HEK293T (cell line): ENCODE data around the gene CCR5AS.

Experiments
- BHLHE40 ChIP-seq: fragments of 450-650 bp; IDR thresholded peaks from 2 replicates; pipeline ENCODE4 v1.6.1; 2016; ENCODE audit warnings: mild to moderate bottlenecking, moderate library complexity, borderline replicate concordance
- ELF4 ChIP-seq: fragments of 450-650 bp; IDR thresholded peaks from 2 replicates; pipeline ENCODE4 v1.6.1; 2017; ENCODE audit warnings: antibody characterized with exemption
- FOXA1 ChIP-seq: fragments of 450-650 bp; IDR thresholded peaks from 2 replicates; pipeline ENCODE4 v1.6.1; 2016; ENCODE audit warnings: mild to moderate bottlenecking
- SP1 ChIP-seq: fragments of 450-650 bp; IDR thresholded peaks from 2 replicates; pipeline ENCODE4 v1.6.1; 2017
- ZNF384 ChIP-seq: fragments of 450-650 bp; IDR thresholded peaks from 2 replicates; pipeline ENCODE4 v1.6.1; 2016

GRCh38 chr3:46338840-46339239 is 68.0 kb downstream of the CCR5AS start:
- TF ChIP-seq BHLHE40 (no peak), ZNF384 (no peak), ELF4 (no peak), FOXA1 (no peak), SP1 (no peak)
